Bronchial epithelial cell (primary cell): ENCODE results near the gene MSH5. TPM values are rescaled to one million over a fixed set of nuclear protein-coding genes. Genes with fewer than 3 reads are reported as not detected.
A peak's percentile ranks its signal among the peaks of the same experiment; 100 is the strongest.

Experiments used
- DNase-seq: peaks from one replicate; pipeline ENCODE4 v3.0.0-alpha.2; 2010; ENCODE audit warnings: low read depth
- FAIRE-seq: peaks from 2 replicates; lab custom pipeline; 2011; peaks lifted over from hg19 to GRCh38; lab: Jason Lieb, UNC
- H3K27me3 ChIP-seq: 2 replicates; pipeline ENCODE4 v1.5.1; 2011; ENCODE audit warnings: low read length; ENCODE audit not compliant: control insufficient read depth, insufficient read depth
- H3K36me3 ChIP-seq: 2 replicates; pipeline ENCODE4 v1.5.1; 2011; ENCODE audit warnings: low read length; ENCODE audit not compliant: control insufficient read depth, insufficient read depth
- H3K4me3 ChIP-seq: 2 replicates; pipeline ENCODE4 v1.5.1; 2011; ENCODE audit warnings: mild to moderate bottlenecking, low read depth, low read length, control low read depth
- total RNA-seq: library from RNA; depleted of rRNA; stranded (reverse); fragments of >200 nt; gene quantifications from 2 replicates; pipeline ENCODE4 v1.2.1, GENCODE V29; 2014
- TF ChIP-seq, protein P1 (sequence below): IDR thresholded peaks from 2 replicates; pipeline ENCODE4 v1.5.1; 2011; ENCODE audit warnings: mild to moderate bottlenecking, moderate library complexity, low read length, control low read depth, inconsistent platforms; ENCODE audit not compliant: insufficient read depth, severe bottlenecking

The MSH5 gene
- total RNA-seq, 1 donor from 2014 or later, result 3.4 TPM

DNA sequence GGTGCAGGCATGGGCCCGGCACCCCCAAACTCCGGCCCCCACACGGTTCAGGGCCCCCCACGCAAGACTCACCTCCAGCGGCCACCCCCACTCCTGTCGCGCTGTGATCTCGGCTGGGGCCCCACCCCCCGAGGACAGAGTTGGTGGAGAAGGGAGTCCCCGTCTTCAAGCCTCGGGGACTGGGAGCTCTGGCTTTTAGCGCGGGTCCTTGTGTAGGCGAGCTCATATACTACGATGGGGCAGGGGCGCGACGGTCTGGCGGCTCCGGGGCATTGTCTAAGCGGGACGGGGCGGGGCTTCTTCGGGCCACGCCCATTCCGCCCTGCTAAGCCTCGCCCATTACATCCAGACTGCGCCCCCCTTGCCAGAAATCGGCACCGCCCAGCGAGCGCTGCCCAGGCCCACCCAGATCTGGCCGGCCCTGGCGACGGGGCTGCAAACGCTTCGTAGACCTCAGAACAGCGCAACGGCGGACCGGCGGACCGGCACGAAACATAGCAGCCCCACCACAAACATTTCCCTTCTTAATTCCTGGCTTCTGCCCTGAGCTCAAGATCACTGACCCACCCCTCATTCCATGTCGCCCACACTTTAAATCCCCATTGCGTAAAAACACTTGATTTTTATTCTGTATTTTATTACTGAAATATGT is 9.7 kb upstream of the MSH5 start:
- peak; percentile 59 for DNase-seq
- H3K4me3 ChIP-seq, result peak overlapping the region; percentile 58
- peaks cover 26% of the 10 kb centered on the region for H3K36me3 ChIP-seq
- TF ChIP-seq, protein P1, sequence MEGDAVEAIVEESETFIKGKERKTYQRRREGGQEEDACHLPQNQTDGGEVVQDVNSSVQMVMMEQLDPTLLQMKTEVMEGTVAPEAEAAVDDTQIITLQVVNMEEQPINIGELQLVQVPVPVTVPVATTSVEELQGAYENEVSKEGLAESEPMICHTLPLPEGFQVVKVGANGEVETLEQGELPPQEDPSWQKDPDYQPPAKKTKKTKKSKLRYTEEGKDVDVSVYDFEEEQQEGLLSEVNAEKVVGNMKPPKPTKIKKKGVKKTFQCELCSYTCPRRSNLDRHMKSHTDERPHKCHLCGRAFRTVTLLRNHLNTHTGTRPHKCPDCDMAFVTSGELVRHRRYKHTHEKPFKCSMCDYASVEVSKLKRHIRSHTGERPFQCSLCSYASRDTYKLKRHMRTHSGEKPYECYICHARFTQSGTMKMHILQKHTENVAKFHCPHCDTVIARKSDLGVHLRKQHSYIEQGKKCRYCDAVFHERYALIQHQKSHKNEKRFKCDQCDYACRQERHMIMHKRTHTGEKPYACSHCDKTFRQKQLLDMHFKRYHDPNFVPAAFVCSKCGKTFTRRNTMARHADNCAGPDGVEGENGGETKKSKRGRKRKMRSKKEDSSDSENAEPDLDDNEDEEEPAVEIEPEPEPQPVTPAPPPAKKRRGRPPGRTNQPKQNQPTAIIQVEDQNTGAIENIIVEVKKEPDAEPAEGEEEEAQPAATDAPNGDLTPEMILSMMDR, result no peak
- no peak for FAIRE-seq
- no peaks in the 10 kb centered on the region for H3K27me3 ChIP-seq

DNA sequence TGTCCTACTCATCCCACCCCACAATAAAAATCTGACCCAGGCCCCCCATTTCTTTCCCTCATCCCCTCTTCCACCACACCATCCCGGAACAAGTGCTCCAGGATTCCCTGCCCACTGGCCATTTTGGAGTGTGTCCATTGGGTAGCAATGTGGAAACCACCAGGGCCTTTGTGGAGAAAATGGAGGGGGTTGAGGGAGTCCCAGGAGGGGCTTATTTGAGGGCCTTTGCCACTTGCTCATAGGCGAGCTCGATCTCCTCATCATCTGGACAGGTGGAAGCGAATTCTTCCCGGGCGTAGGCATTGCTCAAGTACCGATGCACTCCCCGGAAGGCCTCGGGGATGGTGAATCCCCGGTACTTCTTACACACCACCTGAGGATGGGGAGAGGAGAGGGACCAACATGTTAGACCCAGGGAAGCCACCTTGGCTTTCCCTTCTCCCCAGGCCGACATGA is 9.1 kb upstream of the MSH5 start:
- H3K27me3 ChIP-seq, result no peaks in the 10 kb centered on the region
- no peak for FAIRE-seq
- no peak for DNase-seq
- H3K36me3 ChIP-seq, result peaks cover 26% of the 10 kb centered on the region
- no peak overlapping the region for H3K4me3 ChIP-seq
- TF ChIP-seq, protein P1, result no peak

DNA sequence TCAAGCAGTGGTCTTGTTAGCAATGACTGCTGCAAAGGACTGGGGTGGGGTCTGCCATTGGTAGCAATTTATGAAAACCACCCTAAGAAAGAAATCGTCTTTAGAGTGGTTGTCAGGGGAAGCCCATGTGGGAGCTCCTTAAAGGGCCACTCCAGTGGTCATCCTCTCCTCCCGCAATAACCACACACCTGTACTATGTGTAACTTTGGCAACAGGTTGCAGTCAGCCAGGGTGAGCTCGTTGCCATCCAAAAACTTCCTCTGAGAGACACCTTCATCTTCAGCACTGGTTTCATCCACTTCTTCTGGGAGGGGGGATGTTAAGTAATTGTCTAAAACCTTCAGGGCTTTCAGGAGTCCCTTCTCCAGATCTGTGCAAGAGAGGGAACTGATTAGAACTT is 7.8 kb upstream of the MSH5 start:
- Histone ChIP-seq H3K27me3 (no peaks in the 10 kb centered on the region), H3K4me3 (no peak overlapping the region), H3K36me3 (peaks cover 23% of the 10 kb centered on the region)
- TF ChIP-seq, protein P1, result no peak
- FAIRE-seq (no peak), DNase-seq (no peak)

DNA sequence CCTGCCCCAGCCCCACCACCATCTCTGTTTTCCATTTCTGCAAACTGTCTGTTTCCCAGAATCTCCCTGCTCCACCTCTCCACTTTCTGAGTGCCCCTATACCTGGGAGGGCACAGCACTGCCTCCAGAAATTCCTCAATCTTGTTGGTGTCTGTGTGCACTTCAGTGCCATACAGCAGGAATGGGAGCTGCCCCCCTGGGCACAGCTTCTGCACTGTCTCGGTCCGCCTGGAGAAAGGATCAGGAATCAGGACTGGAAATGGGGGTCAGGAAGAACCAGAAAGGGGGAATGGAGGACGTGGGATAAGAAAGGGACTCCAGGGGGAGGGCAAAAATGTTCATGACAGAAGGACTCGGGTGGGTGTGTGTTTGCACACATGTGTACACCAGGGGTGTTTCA is 6.1 kb upstream of the MSH5 start:
- H3K27me3 ChIP-seq, result no peaks in the 10 kb centered on the region
- DNase-seq (no peak), FAIRE-seq (no peak)
- H3K4me3 ChIP-seq, result no peak overlapping the region
- peaks cover 21% of the 10 kb centered on the region for H3K36me3 ChIP-seq
- TF ChIP-seq, protein P1, result no peak

DNA sequence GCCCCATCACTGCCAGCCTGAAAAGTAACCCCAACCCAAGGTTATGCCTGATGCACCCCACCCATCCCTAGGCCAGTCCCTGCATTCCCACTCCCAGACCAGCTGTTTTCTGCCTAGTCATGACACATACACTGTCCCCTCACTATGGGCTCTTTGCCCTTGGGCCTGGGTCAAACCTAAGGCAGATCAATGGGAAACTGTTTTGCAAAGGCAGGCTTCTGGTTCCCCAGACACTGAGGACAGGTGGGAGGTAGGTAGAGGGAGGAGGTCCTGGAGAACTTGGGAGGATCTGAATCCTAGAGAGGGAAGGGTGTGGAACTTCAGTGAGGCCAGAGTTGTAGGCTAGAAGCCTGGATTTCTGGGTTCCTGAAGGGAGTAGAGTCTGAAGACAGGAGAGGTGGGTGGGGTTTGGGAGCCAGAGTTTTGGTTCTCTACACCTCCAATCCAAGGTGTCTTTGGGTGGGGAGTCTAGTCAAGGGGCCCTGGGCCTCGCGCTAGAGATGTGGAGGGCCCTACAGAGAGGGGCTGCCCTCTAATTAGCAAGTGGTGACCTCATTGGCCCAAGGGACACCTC is 5.5 kb upstream of the MSH5 start:
- DNase-seq, result no peak
- TF ChIP-seq, protein P1, result no peak
- no peaks in the 10 kb centered on the region for H3K27me3 ChIP-seq
- H3K4me3 ChIP-seq, result peak overlapping the region; percentile 52
- no peak for FAIRE-seq
- peaks cover 21% of the 10 kb centered on the region for H3K36me3 ChIP-seq
